A673 (cell line): Measurements from ENCODE around the gene MDN1.

Experiments
- CTCF ChIP-seq: fragments of 300-800, 200-600 bp; sonication (generic); conservative IDR thresholded peaks from 2 replicates; pipeline ENCODE4 v1.5.1; 2017; ENCODE audit warnings: low read depth, mild to moderate bottlenecking, antibody characterized with exemption, low read length, moderate library complexity, mixed read lengths
- EZH2 ChIP-seq: fragments of 200-600 bp; sonication (generic); IDR thresholded peaks from 2 replicates; pipeline ENCODE4 v1.6.1; 2017; ENCODE audit warnings: borderline replicate concordance, low read depth, mild to moderate bottlenecking, mixed read lengths, antibody characterized with exemption, low read length; ENCODE audit not compliant: poor library complexity, severe bottlenecking

DNA sequence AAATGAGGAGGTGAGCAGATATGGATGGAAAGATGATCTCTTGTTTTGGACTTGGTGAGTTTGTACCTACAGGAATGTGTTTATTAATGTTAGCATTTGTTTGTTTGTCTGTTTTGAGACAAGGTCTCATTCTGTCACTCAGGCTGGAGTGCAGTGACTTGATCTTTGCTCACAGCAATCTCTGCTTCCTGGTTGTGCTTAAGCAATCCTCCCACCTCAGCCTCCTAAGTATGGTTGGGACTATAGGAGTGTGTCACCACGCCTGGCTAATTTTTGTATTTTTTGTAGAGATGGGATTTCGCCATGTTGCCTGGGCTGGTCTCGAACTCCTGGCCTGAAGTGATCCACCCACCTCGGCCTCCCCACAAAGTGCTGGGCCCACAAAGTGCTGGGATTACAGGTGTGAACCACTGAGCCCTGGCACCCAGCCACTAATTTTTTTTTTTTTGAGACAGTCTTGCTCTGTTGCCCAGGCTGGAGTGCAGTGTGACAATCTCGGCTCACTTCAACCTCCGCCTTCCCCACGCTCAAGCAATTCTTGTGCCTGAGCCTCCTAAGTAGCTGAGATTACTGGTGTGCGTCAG lies 17.1 kb upstream of the MDN1 start:
- no peak for TF ChIP-seq CTCF
- TF ChIP-seq EZH2 = no peak
